GM18498 (cell line): ENCODE data around the gene NFE2L2.
A peak's percentile ranks its signal among the peaks of the same experiment; 100 is the strongest.
"Not testable (repeated sequence)": the region's sequence is repeated elsewhere in the genome, so short reads cannot be mapped to it uniquely, and the experiment has no call there.

Experiments
- ATAC-seq: cut with Tn5 transposase; IDR thresholded peaks from one replicate; pipeline ENCODE4 v1.9.1; 2021; ENCODE audit warnings: mild to moderate bottlenecking, moderate library complexity; ENCODE audit not compliant: unreplicated experiment

Gene NFE2L2

DNA sequence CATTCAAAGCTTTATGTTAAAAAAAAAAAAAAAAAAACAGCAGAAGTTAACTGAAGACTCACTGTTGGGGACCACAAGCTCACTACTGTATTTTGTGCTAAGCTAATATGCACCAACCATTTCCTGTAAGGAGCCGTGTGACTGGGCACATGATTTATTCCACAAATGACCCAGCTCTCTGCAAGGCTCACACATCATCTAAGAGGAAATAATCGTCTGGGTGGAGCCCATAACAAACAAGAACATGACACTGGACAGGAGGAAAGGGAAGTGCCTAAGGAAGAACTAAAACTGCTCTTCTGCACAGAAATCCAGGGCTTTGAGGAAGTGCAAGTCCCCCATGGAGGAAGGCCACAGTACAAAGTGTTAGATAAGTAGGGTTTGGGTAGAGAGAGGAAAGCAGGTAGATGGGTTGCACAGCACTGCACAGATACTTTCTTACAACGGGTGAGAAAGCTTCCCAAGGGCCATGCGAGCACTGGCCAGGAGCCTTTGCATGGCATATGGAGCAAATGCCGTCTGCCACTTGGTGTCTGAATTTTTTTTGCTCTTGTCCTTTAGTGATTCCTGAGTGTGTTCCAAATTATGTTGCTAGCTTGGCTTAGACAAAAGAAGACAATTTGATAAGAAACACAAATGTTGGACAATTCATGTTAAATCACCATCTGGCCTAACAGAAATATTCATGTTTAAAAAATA lies 24.4 kb downstream of the NFE2L2 start:
- peak; percentile 86 for ATAC-seq

DNA sequence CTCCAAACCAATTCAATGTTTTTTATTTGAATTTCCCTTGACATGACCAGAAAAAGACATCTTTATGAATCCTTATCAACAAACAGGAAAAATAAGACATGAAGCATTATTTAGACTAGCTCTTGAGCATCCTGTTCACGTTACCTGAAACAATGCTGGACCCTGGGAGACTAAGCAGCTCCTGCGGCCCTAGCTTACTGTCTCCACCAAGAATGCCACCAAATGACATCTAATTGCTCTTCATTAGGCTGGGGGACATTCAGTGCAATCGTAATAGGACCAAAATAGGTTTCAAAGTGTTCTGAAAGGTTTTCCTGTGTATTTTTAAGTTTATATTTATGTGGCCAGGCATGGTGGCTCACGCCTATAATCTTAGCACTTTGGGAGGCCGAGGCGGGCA lies 25.5 kb downstream of the NFE2L2 start:
- no peak for ATAC-seq

- no peak for ATAC-seq
Measured at GRCh38 chr2:177237932-177238331, 26.6 kb downstream of the NFE2L2 start.

DNA sequence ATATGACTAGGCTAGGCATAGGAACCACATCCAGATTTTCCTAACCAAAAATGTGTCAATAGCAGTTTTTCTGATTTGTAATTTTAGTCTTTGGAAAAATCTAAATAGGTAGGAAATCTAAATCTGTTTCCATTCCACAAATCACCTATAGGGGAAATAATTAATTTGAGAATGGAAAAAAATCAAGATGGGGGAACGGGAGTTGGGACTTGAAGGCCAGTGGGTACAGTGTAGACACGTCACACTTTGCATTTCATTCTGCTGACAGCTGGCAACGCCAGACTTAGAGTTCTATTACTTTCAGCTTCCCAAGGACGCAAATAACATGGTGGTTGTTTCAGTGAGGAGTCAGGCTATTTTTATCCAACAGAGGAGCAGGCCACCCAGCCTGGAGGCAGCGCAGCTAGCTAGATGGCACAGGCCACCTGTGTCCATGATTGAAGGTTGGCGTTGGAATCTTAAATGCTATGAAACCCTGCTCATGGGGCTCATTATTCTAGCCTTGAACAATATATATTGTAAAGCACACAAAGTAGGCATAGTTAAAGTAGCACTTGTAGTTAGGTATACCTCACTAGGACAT lies 28.6 kb downstream of the NFE2L2 start:
- ATAC-seq = no peak

GRCh38 chr2:177234267-177234666 lies 30.3 kb downstream of the NFE2L2 start:
- no peak for ATAC-seq

- ATAC-seq = no peak
Measured at GRCh38 chr2:177232098-177232704, 32.3 kb downstream of the NFE2L2 start.

DNA sequence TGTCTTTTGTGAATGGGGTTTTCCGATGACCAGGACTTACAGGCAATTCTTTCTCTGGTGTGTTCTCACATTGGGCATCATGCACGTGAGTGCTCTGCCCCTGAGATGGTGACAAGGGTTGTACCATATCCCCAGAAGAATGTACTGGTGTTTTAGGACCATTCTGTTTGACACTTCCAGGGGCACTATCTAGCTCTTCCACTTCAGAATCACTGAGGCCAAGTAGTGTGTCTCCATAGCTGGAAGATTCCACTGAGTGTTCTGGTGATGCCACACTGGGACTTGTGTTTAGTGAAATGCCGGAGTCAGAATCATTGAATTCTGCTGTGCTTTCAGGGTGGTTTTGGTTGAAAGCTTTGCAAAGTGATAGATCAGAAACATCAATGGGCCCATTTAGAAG lies 33.3 kb downstream of the NFE2L2 start:
- no peak for ATAC-seq

DNA sequence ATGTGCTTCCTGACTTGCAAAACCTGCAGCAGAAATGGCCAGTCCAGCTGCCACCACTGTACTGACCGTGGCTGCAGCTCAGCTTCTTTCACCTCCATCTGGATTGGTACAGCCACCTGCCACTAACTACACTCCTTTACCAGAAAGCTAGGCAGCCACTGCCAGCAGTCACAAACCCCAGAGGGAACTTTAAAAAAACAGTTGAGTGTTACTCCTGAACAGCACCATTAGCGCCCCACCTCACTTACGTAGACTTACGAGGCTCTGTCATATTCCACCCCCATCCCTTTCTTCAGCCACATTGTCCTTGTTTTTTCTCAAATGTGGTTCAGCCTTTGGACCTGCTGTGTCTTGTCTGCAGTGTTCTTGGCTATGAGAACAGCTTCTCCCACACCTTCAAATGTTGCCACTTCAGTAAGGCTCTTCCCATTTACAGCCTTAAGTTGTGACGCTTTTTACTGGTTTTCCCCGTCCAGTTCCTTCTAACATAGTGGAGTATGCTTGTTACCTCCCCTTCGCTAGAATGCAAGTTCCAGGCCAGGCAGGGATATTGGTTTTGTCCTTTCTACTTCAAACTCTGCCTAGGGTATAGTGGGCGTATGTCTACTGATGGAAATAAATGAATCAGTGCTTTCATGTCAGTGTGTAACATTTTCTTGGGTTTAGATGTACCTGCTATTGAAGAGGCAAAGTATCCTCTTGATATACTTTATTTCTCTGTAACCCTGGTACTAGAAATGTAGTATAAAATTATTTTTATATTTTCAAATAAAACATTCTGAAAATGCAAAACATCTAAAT lies 34.9 kb downstream of the NFE2L2 start:
- ATAC-seq = no peak

- ATAC-seq = no peak
Measured at GRCh38 chr2:177225965-177226360, 38.6 kb downstream of the NFE2L2 start.

GRCh38 chr2:177223436-177223835 lies 41.1 kb downstream of the NFE2L2 start:
- ATAC-seq = not testable (repeated sequence)

DNA sequence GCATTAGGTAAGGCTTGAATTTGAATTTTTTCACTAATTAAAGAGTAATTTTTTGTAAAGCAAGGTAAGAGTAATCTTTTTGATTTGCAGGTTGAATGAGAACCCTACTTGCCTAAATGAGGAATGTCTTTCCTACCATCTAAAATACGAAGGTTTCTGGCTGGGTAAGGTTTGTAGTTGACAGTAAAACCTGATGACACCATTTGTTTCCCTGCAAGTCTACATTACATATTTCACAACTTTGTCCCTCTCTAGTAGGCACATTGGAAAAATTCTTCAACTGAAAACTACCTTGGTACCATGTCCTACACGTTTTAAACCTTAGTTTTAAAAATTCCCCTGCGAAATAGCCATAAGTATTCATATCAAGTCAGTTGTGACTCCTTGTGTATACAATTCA lies 42.6 kb downstream of the NFE2L2 start:
- ATAC-seq = no peak

DNA sequence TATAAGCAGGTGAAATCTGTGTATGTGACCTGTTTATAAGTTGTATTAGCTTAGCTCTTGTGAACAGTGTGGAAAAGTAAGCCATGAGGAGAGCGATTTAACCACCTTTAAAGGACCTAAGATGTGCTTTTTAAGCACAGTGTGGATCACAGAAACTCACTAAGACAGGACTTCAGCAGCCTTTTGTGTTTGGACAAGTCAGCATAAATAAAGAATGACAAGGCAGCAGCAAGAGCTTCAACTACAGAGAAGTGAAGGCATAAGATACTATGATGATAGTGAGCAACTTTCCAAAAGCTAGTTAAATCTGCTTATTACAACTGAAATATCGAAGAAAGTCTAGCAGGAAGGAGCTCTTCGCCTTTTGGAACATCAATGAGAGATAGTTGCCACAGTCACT lies 43.0 kb downstream of the NFE2L2 start:
- no peak for ATAC-seq

DNA sequence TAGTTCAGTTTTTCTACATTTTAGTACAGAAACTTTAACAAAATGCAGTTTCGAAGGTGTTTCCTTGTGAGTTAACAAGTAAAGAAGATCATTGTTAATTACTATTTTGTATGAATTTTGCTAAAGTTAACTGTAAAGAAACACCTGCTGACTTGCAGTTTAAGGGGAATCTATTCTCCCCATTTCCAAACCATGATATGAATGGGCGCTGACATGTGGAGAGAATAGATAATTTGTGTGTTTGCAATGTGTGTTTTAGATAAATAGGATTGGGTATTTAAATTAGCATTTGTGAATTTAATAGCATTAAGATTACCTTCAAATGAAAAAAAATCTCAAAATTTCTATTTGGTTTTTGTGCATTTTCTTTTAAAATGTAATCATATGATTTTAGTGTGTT lies 44.7 kb downstream of the NFE2L2 start:
- ATAC-seq = not testable (repeated sequence)

- no peak for ATAC-seq
Measured at GRCh38 chr2:177217247-177217843, 47.2 kb downstream of the NFE2L2 start.

- peak; percentile 50 for ATAC-seq
Measured at GRCh38 chr2:177212891-177213856, 51.4 kb downstream of the NFE2L2 start.

- ATAC-seq = peak; percentile 90
Measured at GRCh38 chr2:177212106-177212890, 52.2 kb downstream of the NFE2L2 start, which contains the start of gene HNRNPA3. Gene HNRNPA3, plus strand, starts transcription at chr2:177212794. Its CDS starts 6 bp downstream, at chr2:177212800.

GRCh38 chr2:177211576-177212105 lies 52.9 kb downstream of the NFE2L2 start:
- ATAC-seq = no peak

GRCh38 chr2:177211169-177211568 lies 53.4 kb downstream of the NFE2L2 start:
- no peak for ATAC-seq

DNA sequence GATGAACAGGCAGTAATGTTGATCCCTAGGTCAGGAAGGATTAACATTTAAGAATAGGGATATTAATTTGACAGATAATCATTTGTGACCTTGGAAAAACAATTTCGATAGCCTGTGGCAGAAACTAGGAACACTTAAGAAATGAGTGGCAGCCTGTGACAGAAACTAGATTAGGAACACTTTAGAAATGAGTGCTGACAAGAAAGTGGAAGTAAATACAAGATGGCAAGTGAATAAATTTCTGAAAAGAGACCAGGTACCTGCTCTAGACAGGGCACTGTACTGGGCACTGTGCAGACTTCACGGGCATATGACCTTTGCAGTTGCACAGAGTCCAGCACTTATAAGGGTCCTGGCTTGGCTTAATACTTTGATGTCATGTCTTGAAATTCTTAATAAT lies 57.4 kb downstream of the NFE2L2 start:
- ATAC-seq = peak; percentile 73
